KOPT-K1 (cell line): Measurements from ENCODE around the gene TCFL5.
"Not testable (repeated sequence)": the region's sequence is repeated elsewhere in the genome, so short reads cannot be mapped to it uniquely, and the experiment has no call there.

Experiments used
- H3K27ac ChIP-seq: fragments of 200-600 bp; sonication (generic); 2 replicates; pipeline ENCODE4 v1.5.1; 2016; ENCODE audit warnings: antibody characterized with exemption, mild to moderate bottlenecking, low read depth, low read length; ENCODE audit not compliant: poor library complexity, severe bottlenecking
- H3K36me3 ChIP-seq: fragments of 200-600 bp; sonication (generic); 2 replicates; pipeline ENCODE4 v1.5.1; 2017; ENCODE audit warnings: antibody characterized with exemption, mild to moderate bottlenecking, low read length, moderate library complexity; ENCODE audit not compliant: insufficient read depth
- H3K9me3 ChIP-seq: fragments of 200-600 bp; sonication (generic); 2 replicates; pipeline ENCODE4 v1.5.1; 2017; ENCODE audit warnings: antibody characterized with exemption, low read length, mild to moderate bottlenecking; ENCODE audit not compliant: insufficient read depth, poor library complexity, severe bottlenecking

Gene TCFL5

DNA sequence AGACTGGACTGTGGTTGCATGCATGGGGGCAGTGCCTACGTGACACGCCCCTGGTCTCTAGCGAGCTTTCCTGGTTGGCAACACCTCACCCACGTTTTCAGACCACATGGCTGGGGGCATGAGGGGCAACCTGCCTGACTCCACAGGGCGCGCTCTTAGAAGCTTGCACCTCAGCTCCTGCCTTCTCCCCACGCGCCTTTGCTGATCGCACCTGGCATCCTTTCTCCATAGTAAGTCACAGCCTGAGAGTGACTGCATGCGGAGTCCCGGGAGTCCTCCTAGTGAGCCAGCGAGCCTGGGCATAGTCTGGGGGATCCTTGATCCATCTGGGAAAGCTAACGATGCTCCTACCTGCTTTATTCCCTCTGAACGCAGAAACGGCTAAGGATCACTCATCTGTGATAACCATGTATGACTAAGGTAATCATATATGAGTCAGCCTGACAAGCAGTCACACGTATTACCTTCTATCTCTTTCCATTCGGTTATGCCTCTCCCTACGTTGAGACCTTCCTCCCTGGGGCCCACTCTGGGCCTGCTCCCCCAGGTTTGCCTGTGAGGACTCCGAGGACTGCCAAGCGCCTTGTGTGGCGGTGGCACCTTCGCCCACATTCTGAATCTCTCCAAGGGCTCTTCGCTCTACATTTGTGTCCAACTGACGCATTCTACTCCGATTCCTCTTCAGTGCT, 4.5 kb downstream of the TCFL5 start:
- Histone ChIP-seq H3K9me3 (no peaks in the 10 kb centered on the region), H3K27ac (no peak overlapping the region), H3K36me3 (peaks cover 72% of the 10 kb centered on the region)

DNA sequence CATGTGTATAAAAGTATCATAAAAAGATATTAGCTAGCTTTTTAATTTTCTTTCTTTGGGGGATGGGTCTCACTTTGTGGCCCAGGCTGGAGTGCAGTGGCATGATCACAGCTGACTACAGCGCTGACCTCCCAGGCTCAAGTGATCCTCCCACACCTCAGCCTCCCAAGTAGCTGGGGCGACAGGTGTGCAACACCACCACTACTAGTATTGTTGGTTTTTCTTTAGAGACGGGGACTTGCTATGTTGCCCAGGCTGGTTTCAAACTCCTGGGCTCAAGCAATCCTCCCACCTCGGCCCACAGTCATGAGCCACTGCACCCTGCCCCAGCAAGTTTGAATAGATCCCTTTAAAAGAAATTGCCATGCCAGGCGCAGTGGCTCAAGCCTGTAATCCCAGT, 6.5 kb downstream of the TCFL5 start:
- H3K36me3 ChIP-seq, result peaks cover 92% of the 10 kb centered on the region
- H3K27ac ChIP-seq, result no peak overlapping the region

DNA sequence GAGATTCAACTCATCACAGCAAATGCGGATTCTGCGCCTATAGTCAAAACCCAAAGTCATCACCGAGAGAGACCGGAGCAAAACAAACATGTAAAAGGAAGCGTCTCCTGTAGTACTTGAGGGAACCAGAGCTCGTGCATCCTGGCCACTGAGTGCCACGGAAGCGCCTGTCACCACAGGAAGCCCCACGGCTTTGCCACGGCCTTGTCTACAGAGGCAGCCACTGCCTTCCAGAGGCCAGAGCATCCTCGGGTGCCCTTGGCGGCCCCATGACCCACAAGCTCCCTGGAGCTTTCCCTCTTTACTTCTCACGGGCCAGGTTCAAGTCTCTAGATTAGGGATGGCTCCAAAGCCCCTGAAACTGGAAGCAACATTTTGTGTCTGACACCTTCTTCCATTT, 7.5 kb downstream of the TCFL5 start:
- Histone ChIP-seq H3K9me3 (no peaks in the 10 kb centered on the region), H3K36me3 (peaks cover 97% of the 10 kb centered on the region), H3K27ac (no peak overlapping the region)

More for the DNA sequence above, 6.5 kb downstream of the TCFL5 start:
- no peaks in the 10 kb centered on the region for H3K9me3 ChIP-seq

DNA sequence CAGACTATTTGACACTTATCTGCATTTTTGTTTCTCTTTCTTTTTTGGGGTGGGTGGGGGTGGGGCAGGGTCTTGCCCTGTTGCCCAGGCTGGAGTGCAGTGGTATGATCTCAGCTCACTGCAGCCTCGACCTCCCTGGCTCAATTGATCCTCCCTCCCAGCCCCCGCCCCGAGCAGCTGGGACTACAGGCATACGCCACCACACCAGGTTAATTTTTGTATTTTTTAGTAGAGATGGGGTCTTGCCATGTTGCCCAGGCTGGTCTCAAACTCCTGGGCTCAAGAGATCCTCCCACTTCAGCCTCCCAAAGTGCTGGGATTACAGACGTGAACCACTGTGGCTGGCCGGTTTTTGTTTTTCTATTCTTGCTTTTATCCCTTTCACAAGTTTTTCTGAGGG, 8.3 kb downstream of the TCFL5 start:
- H3K36me3 ChIP-seq, result peaks cover 94% of the 10 kb centered on the region
- H3K9me3 ChIP-seq, H3K27ac ChIP-seq: not testable (repeated sequence)

DNA sequence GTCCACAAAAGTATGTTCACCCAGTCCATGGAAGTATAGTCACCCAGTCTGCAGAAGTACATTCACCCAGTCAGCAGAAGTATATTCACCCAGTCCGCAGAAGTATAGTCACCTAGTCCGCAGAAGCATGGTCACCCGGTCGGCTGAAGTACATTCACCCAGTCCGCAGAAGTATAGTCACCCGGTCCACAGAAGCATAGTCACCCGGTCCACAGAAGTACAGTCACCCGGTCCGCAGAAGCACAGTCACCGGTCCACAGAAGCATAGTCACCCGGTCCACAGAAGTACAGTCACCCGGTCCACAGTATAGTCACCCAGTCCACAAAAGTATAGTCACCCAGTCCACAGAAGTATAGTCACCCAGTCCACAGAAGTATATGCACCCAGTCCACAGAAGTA, 8.8 kb downstream of the TCFL5 start:
- H3K36me3 ChIP-seq, result peaks cover 94% of the 10 kb centered on the region
- H3K27ac ChIP-seq, result no peak overlapping the region
- no peaks in the 10 kb centered on the region for H3K9me3 ChIP-seq

DNA sequence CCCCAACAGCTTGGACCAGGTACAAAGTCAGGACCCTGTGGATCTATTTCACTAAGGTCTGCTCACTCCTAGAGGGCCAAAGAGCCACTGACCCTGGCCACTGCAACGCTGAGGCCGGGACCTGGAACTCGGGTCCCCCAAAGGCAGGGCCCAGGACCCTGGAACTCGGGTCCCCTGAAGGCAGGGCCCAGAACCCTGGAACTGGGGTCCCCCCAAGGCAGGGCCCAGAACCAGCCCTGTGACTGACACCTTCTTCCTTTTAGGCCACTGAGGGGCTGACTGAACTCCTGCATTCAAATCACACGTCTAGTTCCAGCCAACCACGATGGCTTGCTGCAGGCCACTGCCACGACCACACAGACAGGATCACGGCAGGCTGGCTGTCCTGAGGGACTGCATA, 9.4 kb downstream of the TCFL5 start:
- H3K36me3 ChIP-seq, result peaks cover 94% of the 10 kb centered on the region

DNA sequence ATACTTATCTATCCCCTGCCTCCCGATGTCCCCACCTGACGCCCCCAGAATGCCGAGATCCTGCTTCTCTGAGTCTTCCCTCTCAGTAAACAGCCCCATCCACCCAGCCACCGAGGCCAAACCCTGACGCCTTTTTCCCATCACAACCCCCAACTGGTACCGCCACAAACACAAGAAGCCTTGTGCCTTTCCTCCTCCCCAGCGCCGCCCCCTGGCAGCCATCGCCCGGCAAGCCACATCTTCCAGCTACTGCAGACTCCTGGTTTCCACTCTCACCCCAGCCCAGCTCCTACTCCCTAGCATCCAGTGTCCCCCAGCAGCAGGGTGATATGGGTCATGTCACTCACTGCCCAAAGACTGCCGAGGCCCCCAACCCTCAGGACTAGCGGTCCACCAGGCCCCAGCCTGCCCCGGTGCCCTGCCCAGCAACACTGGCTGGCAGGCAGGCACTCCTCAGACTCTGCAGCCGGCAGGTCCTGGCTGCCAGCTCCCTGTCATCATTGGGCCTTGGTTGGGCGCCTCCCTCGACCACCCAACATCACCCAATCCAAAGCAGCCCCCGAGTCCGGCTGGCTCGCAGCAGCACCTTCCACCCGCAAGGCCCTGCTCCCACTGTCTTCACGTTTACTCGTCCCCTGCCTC, 11.2 kb downstream of the TCFL5 start:
- Histone ChIP-seq H3K27ac (no peak overlapping the region), H3K9me3 (no peaks in the 10 kb centered on the region), H3K36me3 (peaks cover 93% of the 10 kb centered on the region)

More for the DNA sequence above, 9.4 kb downstream of the TCFL5 start:
- Histone ChIP-seq H3K27ac (no peak overlapping the region), H3K9me3 (no peaks in the 10 kb centered on the region)

DNA sequence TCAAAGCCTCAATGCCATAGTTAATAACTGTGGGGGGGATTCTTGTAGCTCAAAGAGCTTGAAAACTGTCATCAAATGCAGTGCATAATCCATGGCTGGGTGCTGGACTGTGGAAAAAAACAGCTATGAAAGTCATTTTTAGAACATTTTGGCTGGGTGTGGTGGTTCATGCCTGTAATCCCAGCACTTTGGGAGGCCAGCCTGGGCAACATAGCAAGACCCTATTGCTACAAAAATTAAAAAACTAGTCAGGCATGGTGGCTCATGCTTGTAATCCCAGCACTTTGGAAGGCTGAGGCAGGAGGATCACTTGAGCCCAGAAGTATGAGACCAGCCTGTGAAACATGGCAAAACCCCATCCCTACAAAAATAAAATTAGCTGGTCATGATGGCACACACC, 12.2 kb downstream of the TCFL5 start:
- no peak overlapping the region for H3K27ac ChIP-seq
- H3K36me3 ChIP-seq, result peaks cover 92% of the 10 kb centered on the region
- no peaks in the 10 kb centered on the region for H3K9me3 ChIP-seq

DNA sequence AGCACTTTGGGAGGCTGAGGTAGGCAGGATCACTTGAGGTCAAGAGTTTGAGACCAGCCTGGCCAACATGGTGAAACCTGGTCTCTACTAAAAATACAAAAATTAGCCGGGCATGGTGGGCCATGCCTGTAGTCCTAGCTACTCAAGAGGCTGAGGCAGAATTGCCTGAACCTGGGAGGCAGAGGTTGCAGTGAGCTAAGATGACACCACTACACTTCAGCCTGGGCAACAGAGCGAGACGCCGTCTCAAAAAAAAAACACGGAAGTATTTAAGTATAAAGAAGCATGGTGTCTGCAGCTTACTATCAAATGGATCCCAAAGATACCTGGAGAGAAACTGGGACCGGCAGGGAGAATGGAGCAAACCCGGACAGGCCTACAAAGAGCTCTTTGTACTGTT, 12.7 kb downstream of the TCFL5 start:
- H3K27ac ChIP-seq, H3K9me3 ChIP-seq: not testable (repeated sequence)
- peaks cover 87% of the 10 kb centered on the region for H3K36me3 ChIP-seq

DNA sequence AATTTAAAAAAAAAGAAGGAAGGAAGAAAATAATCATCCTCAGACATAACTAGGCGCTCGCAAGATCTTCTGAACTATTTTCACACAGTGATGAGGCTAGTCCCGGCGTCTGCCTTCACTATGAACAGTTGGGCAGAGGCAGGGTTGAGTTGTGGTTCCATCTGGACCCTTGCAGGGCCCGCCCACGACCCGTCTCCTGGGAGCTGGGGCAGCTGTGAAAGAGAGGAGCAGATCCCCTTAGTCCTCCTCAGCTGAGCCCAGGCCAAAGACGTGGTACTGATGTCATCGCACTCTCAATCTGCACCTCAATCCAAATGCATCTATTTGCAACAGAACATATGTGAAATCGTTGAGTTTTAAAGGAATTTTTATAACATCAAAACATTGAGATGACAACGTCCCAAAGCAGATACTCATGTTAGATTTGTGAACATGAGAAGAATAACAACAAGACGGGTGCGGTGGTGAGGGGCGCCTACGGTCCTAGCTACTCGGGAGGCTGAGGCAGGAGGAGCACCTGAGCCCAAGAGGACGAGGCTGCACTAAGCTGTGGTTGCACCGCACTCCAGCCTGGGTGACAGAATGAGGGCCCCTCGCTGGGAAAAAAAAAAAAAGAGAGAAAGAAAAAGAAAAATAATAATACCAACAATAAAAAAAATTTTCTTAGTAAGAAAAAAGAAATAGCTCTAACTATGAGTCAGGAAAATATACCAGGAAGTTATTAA, 15.3 kb downstream of the TCFL5 start:
- H3K36me3 ChIP-seq, result peaks cover 66% of the 10 kb centered on the region
- no peaks in the 10 kb centered on the region for H3K9me3 ChIP-seq
- no peak overlapping the region for H3K27ac ChIP-seq

DNA sequence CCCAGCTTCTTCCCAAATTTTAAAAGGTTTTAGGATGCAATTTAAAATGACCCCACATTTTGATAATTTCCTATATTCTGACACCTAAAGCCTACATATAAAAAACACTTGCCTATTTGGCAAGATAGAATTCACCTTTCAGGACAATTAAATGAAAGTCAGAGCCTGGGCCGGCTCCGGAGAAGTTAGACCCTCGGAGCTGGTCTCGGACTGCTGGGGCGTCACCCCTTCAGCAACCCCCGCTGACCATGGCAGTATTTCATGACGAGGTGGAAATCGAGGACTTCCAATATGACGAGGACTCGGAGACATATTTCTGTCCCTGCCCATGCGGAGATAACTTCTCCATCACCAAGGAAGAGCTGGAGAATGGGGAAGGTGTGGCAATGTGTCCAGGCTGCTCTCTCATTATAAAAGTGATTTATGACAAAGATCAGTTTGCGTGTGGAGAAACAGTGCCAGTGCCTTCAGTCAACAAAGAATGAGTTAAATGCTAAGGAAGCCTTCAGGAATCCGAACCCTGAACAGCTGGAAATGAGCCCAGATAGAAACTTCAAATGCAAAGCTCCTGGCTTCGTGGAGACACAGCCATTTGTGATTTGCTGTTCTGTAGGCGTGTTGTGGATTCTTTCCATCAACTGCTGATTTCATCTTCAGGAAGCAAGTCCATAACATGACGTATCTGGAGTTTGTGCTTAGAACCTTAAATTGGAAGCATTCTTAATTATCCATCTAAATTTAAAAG, 16.0 kb downstream of the TCFL5 start:
- Histone ChIP-seq H3K36me3 (peaks cover 63% of the 10 kb centered on the region), H3K9me3 (no peaks in the 10 kb centered on the region), H3K27ac (no peak overlapping the region)

DNA sequence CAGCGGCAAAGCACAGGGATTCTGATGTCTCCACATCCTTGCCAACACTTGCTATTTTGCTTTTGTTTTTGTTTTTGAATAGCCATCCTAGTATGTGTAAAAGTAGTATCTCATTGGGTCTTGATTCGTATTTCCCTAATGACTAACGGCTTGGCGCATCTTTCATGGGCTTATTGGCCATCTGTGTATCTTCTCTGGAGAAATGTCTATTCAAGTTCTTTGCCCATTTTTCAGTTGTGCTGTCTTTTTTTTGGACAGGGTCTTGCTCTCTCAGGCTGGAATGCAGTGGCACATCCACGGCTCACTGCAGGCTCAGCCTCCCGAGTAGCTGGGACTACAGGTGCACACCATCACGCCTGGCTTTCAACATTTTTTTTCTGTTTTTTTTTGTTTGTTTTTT, 17.4 kb downstream of the TCFL5 start:
- H3K27ac ChIP-seq, result no peak overlapping the region
- H3K36me3 ChIP-seq, result peaks cover 51% of the 10 kb centered on the region
- no peaks in the 10 kb centered on the region for H3K9me3 ChIP-seq

DNA sequence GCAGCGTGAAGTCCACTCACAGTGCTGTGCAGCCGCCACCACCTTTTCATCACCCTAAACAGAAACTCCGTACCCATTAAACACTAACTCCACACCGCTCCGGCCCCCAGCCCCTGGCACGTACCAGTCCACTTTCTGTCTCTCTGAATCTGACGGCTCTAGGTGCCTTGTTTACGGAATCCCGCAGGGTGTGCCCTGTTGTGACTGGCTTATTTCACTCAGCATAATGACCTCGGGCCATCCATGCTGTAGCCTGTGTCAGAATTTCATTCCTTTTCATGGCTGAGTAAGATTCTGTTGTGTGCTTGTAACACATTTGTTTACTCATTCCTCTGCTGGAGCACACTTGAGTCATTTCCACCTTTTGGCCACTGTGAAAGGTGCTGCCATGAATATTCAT, 18.0 kb downstream of the TCFL5 start:
- peaks cover 47% of the 10 kb centered on the region for H3K36me3 ChIP-seq
- H3K27ac ChIP-seq, result no peak overlapping the region
- no peaks in the 10 kb centered on the region for H3K9me3 ChIP-seq

DNA sequence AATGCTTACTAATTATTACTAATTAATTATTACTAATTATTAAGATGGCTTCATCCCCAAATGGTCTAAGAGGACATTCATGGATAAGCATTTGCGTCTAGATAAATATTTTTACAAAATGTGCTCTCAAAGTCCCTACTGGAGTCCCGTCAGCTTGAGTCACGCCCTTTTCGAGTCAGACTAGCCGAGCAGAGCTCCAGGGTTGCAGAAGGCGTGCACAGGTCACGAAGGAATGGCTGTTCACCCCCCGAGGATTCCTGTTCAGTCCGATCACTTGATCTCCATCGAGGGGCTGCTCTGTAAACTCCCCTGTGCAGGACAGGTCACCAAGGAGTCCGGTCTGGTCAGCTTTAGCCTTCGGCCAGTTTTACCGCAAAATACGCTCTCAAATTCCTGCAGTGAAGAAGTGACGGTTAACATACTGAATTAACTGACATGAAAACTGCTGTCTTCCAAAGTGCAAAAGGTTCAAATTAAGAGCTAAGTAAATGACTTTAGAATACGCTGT, 19.9 kb downstream of the TCFL5 start:
- H3K27ac ChIP-seq, result no peak overlapping the region
- no peaks in the 10 kb centered on the region for H3K9me3 ChIP-seq
- peaks cover 30% of the 10 kb centered on the region for H3K36me3 ChIP-seq
